HT-29 (cell line): ENCODE data around the gene IGSF9. TPM values are rescaled to one million over a fixed set of nuclear protein-coding genes. Genes with fewer than 3 reads are reported as not detected.
"Not testable (repeated sequence)": the region's sequence is repeated elsewhere in the genome, so short reads cannot be mapped to it uniquely, and the experiment has no call there.

Source experiments
- DNase-seq: peaks from one replicate; pipeline ENCODE4 v3.0.0-alpha.2; 2015; ENCODE audit warnings: low spot score
- total RNA-seq: library from RNA; depleted of rRNA; stranded (reverse); fragments of >200 nt; shearing (Covaris generic); gene quantifications from 2 replicates; pipeline ENCODE4 v1.2.3, GENCODE V29; 2014

IGSF9 gene
- total RNA-seq, 1 experiment from 2014 or later = 6.5 TPM

DNA sequence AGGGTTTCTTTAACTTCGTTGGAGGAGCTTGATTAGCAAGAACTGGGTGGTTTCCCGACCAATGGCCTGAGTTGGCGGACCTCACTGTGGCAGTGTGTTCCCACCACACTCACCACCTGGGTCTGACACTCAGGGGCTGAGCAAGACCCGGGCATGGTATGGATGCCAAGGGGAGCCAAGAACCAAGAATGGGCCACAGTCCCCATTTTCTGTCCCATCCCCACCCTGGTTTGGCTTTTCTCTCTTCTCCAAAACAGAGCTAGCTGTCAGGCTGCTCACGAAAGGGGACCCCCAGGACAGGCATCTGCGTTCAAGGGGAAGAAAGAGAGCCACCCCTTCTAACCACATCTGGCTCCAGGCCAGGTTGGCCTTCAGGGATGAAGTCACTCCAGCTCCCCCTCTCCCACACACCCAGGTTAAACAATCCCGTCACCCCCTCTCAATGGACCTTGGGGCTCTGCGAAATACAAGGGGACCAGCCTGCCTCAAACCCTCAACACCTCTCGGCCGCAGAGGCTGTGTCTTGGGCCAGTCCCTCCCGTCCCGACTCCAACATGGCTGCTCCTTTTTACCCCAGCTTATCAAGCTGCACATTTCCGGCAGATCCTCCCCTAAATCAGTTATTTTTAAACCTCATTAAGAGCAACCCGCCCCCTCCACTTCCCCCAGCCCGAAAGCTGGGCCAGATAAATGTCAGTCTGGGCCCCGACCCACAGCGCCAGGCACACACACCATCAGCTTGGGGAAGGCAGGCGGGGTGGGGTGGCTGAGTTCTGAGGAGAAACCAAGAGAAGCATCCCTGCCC is 23.5 kb downstream of the IGSF9 start:
- peak; percentile 8 for DNase-seq

DNA sequence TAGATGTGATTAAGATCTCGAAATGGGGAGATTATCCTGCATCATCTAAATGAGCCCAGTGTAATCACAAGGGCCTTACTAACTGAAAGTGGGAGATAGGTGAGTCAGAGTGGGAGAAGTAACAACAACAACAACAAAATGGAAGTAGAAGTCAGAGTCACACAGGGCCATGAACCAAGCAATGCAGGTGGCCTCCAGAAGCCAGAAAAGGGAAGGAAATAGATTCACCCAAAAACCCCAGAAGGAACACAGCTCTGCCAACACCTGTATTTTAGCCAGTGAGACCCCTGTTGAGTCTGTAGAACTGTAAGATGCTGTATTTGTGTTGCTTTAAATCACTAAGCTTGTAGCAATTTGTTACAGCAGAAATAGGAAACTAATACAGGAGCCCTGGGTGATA is 24.2 kb downstream of the IGSF9 start:
- no peak for DNase-seq

DNA sequence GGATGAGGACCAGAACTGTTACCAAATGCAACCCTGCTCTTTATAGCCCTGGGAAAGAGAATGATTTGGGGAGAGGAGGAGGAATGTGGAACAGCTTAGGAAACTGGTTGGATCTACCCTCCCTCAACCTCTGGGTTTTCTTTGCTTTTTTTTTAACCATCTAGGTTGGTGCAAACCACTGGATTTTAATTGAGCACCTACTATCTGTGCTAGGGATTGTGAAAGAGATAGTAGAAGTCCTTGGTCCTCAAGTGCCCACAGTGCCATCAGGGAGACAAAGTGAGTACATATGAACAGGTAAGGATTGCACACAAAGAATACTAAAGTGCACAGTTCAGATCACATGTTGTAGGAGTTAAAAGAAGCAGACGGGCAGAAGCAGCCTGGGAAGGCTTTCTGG is 24.8 kb downstream of the IGSF9 start:
- DNase-seq = no peak

DNA sequence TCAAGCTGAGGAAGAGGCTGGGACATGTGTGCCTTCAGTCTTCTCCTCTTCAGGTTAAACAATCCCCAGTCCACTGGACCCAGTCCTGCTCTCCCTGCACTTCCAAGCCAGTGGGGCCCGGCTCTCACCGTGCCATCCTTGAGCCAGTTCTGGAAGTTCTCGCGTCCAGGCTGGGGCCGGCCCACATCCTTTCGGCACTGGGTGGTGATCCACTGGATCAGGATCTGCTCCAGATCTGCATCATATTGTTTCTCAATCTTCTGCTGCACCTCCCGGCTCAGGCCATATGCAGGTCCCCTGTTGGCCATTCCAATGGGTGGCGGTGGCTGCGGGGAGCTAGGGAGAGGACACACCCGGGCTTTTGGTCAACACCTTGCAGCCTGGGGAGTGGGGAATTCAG is 25.2 kb downstream of the IGSF9 start:
- DNase-seq = no peak

DNA sequence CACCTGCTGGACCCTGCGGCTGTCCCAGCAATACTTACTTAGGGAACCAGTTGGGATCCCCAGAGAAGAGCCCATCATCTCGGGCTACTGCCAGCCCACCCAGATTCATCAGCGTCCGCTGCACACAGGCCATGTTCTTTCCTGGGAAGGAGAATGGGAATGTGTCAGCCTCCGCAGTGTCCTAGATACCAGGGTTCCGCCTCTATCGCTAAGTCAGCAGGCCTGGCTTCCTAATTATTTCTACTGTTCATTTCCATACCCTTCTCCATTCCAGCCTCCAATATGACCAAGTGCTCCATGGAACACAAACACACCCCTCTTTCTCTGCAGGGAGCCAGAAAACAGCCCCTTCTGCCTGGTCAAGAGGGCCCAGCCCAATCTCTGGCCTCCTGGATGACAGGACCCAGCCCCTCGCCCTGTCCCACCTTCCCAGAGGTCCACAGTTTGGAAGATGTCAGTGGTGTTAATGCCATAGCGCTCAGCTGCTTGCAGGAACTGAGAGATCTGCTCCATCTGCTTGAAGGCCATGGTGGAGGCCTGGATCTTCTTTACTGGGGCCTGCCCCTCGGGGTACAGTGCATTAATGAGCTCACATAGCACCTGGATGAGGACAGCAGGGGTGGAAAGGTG is 26.1 kb downstream of the IGSF9 start:
- no peak for DNase-seq

GRCh38 chr1:159918352-159919200 is 26.8 kb downstream of the IGSF9 start:
- no peak for DNase-seq

- DNase-seq = no peak
Measured at GRCh38 chr1:159917533-159918351, 27.7 kb downstream of the IGSF9 start.

- DNase-seq = peak; percentile 71
Measured at GRCh38 chr1:159916242-159917051, 29.0 kb downstream of the IGSF9 start.

- DNase-seq = no peak
Measured at GRCh38 chr1:159915571-159916241, 29.7 kb downstream of the IGSF9 start.

DNA sequence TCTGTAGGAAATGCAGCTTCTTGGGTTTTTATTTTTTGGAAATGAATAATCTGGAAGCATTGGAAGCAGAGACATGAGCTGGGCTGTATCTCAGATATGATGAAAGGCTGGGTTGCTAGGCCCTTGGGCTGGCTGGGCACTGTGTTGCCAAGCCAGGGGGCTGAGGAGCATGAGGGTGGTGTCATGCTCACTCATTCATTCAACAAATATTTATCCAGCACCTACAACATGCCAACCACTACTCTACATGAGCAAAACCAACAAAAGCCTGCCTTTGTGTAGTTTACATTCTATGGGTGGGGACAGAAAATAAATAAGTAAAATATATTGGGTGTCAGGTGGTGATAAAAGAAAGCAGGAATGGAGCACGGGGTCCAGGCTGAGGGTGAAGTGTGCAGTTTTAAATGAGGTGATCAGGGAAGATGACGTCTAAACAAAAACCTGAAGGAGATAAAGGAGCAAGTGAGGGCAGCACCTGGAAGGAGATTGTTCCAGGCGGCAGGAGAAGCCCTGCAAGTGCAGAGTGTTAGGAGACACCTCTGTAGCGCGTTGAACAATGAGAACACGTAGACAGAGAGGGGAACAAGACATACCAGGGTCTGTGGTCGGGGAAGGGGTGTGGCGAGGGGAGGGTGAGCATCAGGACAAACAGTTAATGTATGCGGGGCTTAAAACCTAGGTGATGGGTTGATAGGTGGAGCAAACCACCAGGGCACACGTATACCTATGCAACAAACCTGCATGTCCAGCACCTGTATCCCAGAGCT is 31.0 kb downstream of the IGSF9 start:
- DNase-seq = peak; percentile 76

- DNase-seq = peak; percentile 89
Measured at GRCh38 chr1:159913451-159914192, 31.8 kb downstream of the IGSF9 start.

DNA sequence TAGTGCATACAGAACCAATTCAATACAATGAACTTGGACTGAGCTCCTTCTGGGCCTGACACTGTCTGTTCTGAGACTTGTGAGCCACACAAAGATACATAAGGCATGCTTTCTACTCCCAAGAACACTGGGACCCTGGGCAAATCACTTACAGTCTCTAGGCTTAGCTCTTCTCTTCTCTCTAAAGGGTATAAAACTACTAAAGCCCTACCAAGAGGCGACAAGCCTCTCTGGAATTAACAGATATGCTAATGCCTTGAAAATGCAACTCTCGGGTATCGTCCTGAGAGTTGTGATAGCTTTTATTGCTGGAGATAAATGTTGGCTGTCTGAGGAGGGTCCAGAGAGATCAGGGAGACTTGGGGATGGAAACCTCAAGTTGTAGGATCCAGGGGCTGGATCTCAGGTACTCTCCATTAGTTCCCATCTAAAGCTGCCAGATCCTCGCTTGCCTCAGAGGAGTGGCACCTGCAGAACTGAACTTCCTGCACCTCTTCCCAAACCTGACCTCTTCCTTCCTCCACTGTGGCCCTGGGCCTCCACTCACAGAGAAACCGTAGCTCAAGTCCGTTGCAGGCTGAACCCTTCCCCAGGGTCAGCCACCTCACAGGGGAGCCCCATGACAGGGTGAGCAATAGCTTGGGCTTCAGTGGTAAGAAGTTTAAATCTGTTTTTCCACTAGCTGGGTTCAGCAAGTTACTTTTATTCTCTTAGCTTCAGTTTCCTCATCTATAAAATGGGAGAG is 33.9 kb downstream of the IGSF9 start:
- peak; percentile 35 for DNase-seq

DNA sequence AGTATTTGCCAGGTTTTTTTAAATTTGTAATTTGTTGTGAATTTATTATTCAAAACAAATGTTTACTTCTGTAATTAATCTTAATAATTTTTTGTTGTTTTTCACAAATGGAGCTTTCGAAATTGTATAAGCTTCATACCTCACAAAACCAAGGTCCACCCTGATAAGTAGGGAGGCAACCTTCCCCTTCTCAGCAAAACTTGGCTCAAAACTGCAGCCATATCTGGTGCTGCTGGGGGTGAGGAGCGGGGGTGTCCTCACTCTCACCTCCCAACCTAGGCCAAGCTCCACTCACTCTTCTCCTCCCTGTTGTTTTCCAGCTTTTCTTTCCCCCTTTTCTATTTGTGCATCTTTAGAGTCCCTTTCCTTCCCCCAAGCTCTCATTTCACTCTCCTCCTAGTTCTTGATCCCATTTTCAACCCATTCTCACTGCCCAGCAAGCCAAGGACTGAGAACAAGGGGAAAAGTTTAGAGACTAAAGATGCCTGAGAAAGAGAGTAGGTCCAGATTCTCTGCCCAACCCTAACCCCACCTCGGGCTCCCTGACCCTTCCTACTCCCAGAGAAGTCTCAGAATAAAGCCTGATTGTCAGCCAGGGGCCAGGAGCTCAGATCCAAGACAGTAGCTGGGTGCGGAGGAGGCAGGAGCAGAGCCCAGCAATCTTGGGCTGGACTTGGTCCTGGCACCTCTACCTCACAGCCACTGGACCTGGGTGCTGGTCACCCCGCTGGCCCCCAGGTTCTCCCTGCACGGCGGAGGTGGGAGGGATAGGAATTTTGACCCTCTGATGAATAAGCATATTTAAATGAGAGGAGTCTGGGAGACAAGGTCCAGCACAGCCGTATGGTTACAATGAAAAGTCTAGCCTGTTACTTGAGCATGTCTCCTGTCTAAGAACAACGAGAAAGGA is 37.1 kb downstream of the IGSF9 start:
- peak; percentile 1 for DNase-seq

DNA sequence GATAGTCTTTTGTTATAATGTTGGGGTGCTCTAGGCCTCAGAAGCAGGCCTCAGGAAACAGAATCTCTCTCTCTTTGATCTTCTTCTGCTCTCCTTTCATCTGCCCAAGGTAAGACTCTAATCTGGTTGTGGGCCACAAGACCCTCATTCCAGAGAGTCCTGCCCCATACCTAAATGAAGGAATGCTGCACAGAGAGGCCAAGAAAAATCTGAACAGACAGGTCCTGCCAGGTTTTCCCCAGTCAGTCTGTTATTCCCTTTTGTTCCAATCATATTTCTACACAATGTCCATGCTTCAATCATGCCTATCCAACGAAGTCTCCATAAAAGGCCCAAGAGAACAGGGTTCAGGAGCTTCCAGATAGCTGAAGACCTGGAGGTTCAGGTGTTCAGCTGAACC is 38.5 kb downstream of the IGSF9 start:
- DNase-seq = peak; percentile 45

- not testable (repeated sequence) for DNase-seq
Measured at GRCh38 chr1:159904036-159904435, 41.4 kb downstream of the IGSF9 start.

- DNase-seq = no peak
Measured at GRCh38 chr1:159902541-159902940, 42.9 kb downstream of the IGSF9 start.
